Measurements from ENCODE around the gene KRTAP17-1. TPM values are rescaled to one million over a fixed set of nuclear protein-coding genes. Genes with fewer than 3 reads are reported as not detected.
"Not testable (repeated sequence)": the region's sequence is repeated elsewhere in the genome, so short reads cannot be mapped to it uniquely, and the experiment has no call there.

KRTAP17-1 gene
- total RNA-seq, 2 donors from 2014 or later: not detected

DNA sequence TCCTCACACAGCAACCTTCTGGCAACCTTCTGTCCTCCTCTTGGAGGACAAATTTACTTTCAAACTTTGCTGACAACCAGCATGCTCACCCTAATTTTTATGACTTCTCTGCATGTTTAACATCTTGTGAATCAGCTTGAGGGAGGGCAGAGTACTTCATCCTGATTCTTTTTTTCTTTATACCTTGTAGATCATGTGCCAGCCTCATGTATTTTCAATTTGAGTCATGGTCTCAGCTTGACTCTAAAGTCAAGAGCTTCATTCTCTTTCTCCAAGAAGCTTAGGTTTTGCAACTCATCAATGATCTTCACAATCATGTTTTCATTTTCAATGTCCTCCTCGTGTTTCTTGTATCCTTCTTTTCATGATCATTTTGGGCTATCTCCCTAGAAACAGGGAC is 43.7 kb downstream of the KRTAP17-1 start:
- intact Hi-C loops (cut with DNase I): no loop called here
- ATAC-seq: no peak

DNA sequence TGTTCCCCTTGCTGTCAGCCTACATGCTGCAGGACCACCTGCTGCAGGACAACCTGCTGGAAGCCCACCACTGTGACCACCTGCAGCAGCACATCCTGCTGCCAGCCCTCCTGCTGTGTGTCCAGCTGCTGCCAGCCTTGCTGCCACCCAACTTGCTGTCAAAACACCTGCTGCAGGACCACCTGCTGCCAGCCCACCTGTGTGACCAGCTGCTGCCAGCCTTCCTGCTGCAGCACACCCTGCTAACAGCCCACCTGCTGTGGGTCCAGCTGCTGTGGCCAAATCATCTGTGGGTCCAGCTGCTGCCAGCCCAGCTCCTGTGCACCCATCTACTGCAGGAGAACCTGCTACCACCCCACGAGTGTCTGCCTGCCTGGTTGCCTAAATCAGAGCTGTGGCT is 44.2 kb downstream of the KRTAP17-1 start:
- ATAC-seq; DNase-seq; intact Hi-C loops (cut with DNase I): not testable (repeated sequence)

More for the DNA sequence above, 43.7 kb downstream of the KRTAP17-1 start:
- DNase-seq: no peak

GRCh38 chr17:41267711-41268110 is 47.8 kb downstream of the KRTAP17-1 start:
- intact Hi-C loops (cut with DNase I): no loop called here
- DNase-seq: no peak
- no peak for ATAC-seq

DNA sequence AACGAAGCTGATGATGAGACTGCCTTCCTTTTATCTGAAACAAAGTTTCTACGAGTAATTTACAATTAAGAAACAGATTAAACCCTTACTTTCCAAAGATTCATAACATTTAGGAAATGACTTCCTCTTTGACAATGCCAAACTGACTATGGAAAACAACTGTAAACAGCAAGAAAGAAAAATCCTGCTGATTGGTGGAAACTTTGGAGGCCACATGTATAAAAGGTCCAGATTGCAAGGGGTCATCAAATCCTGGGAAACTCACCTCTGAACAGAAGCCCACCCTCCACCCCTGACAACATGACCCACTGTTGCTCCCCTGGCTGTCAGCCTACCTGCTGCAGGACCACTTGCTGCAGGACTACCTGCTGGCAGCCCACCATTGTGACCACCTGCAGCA is 50.4 kb downstream of the KRTAP17-1 start, which contains the start of gene KRTAP9-6:
Gene KRTAP9-6 (plus strand): TSS at position 301 of the 400 bp plus-strand sequence. CDS start 0 bp downstream, at position 301.
- intact Hi-C loops (cut with DNase I): no loop called here
- DNase-seq: no peak
- ATAC-seq: no peak

Other genes starting within 250 kb of the KRTAP17-1 start
- gene KRTAP2-4, start 249.8 kb downstream of the KRTAP17-1 start, total RNA-seq: not detected
- not detected for gene KRTAP4-7, start 231.6 kb downstream of the KRTAP17-1 start, total RNA-seq
- not detected for gene KRTAP4-8, start 217.6 kb downstream of the KRTAP17-1 start, total RNA-seq
- not detected for gene KRTAP4-16, start 213.5 kb downstream of the KRTAP17-1 start, total RNA-seq
- gene KRTAP4-9, start 210.3 kb downstream of the KRTAP17-1 start, total RNA-seq: not detected
- gene KRTAP4-11, start 197.3 kb downstream of the KRTAP17-1 start, total RNA-seq: not detected
- gene KRTAP4-12, start 191.5 kb downstream of the KRTAP17-1 start, total RNA-seq: not detected
- gene KRTAP4-6, start 175.2 kb downstream of the KRTAP17-1 start, total RNA-seq: not detected
- not detected for gene KRTAP4-5, start 165.9 kb downstream of the KRTAP17-1 start, total RNA-seq
- not detected for gene KRTAP4-4, start 155.0 kb downstream of the KRTAP17-1 start, total RNA-seq
- gene KRTAP4-3, start 147.5 kb downstream of the KRTAP17-1 start, total RNA-seq: not detected
- not detected for gene KRTAP4-2, start 137.5 kb downstream of the KRTAP17-1 start, total RNA-seq
- not detected for gene KRTAP4-1, start 130.8 kb downstream of the KRTAP17-1 start, total RNA-seq
- not detected for gene KRTAP9-1, start 125.8 kb downstream of the KRTAP17-1 start, total RNA-seq
- not detected for gene KRTAP9-2, start 89.1 kb downstream of the KRTAP17-1 start, total RNA-seq
- not detected for gene KRTAP9-3, start 83.3 kb downstream of the KRTAP17-1 start, total RNA-seq
- not detected for gene KRTAP9-8, start 77.7 kb downstream of the KRTAP17-1 start, total RNA-seq
- gene KRTAP9-4, start 66.0 kb downstream of the KRTAP17-1 start, total RNA-seq: not detected
- not detected for gene KRTAP9-9, start 60.3 kb downstream of the KRTAP17-1 start, total RNA-seq
- not detected for gene KRTAP9-6, start 50.3 kb downstream of the KRTAP17-1 start, total RNA-seq
- not detected for gene KRTAP9-7, start 40.0 kb downstream of the KRTAP17-1 start, total RNA-seq
- not detected for gene KRTAP29-1, start 12.9 kb downstream of the KRTAP17-1 start, total RNA-seq
- gene KRTAP16-1, start 6.4 kb downstream of the KRTAP17-1 start, total RNA-seq: not detected
- gene KRT33A, start 35.1 kb upstream of the KRTAP17-1 start, total RNA-seq: not detected
- gene KRT33B, start 54.1 kb upstream of the KRTAP17-1 start, total RNA-seq: not detected
- gene KRT34, start 66.6 kb upstream of the KRTAP17-1 start, total RNA-seq: not detected
- gene KRT31, start 81.9 kb upstream of the KRTAP17-1 start, total RNA-seq: not detected
- not detected for gene KRT37, start 108.9 kb upstream of the KRTAP17-1 start, total RNA-seq
- gene KRT38, start 125.3 kb upstream of the KRTAP17-1 start, total RNA-seq: not detected
- not detected for gene KRT32, start 151.7 kb upstream of the KRTAP17-1 start, total RNA-seq
- not detected for gene KRT35, start 165.4 kb upstream of the KRTAP17-1 start, total RNA-seq
- not detected for gene KRT36, start 174.2 kb upstream of the KRTAP17-1 start, total RNA-seq
- not detected for gene KRT13, start 189.9 kb upstream of the KRTAP17-1 start, total RNA-seq
- under 1 TPM; 0.24 to 0.37 TPM for gene KRT15, start 203.2 kb upstream of the KRTAP17-1 start, total RNA-seq
- gene KRT19, start 212.6 kb upstream of the KRTAP17-1 start, total RNA-seq: 10 to 100 TPM; 13.7 to 21.0 TPM

Data from left cardiac atrium (tissue), 4 donors.